Measurements from ENCODE around the gene CFAP73.

The CFAP73 gene

GRCh38 chr12:113167868-113168267 lies 18.3 kb downstream of the CFAP73 start:
- DNase-seq, result no peak

GRCh38 chr12:113169697-113170096 lies 20.2 kb downstream of the CFAP73 start:
- no peak for DNase-seq

GRCh38 chr12:113170457-113170856 lies 20.9 kb downstream of the CFAP73 start:
- no peak for DNase-seq

GRCh38 chr12:113170926-113171325 lies 21.4 kb downstream of the CFAP73 start:
- no peak for DNase-seq

- DNase-seq, result no peak
Measured at GRCh38 chr12:113171543-113171942, 22.0 kb downstream of the CFAP73 start.

- DNase-seq, result no peak
Measured at GRCh38 chr12:113172185-113172584, 22.7 kb downstream of the CFAP73 start.

- no peak for DNase-seq
Measured at GRCh38 chr12:113173081-113173698, 23.7 kb downstream of the CFAP73 start.

- DNase-seq, result peak; percentile 71 to 79
Measured at GRCh38 chr12:113174461-113175384, 25.2 kb downstream of the CFAP73 start.

- DNase-seq, result no peak
Measured at GRCh38 chr12:113179023-113179422, 29.5 kb downstream of the CFAP73 start.

GRCh38 chr12:113180333-113180732 lies 30.8 kb downstream of the CFAP73 start:
- DNase-seq, result no peak

- no peak for DNase-seq
Measured at GRCh38 chr12:113181975-113182374, 32.5 kb downstream of the CFAP73 start.

- DNase-seq, result no peak
Measured at GRCh38 chr12:113183030-113183589, 33.6 kb downstream of the CFAP73 start.

GRCh38 chr12:113184098-113184899 lies 34.8 kb downstream of the CFAP73 start:
- DNase-seq, result no peak

- peak; percentile 88 to 90 for DNase-seq
Measured at GRCh38 chr12:113184900-113185179, 35.3 kb downstream of the CFAP73 start.

GRCh38 chr12:113185180-113186032 lies 35.9 kb downstream of the CFAP73 start, which contains the start of the genes DDX54 and RITA1:
TSS of gene DDX54 (minus strand) at chr12:113185478. CDS start at chr12:113185451, 27 bp downstream.
TSS of gene RITA1 (plus strand) at chr12:113185721. CDS start at chr12:113186747, 1,026 bp downstream.
- DNase-seq, result peak; percentile 70 to 84

- peak in 1 of 2 donors; percentile 22 for DNase-seq
Measured at GRCh38 chr12:113186033-113186365, 36.5 kb downstream of the CFAP73 start.

GRCh38 chr12:113186666-113187325 lies 37.3 kb downstream of the CFAP73 start:
- DNase-seq, result no peak

- no peak for DNase-seq
Measured at GRCh38 chr12:113189361-113189760, 39.8 kb downstream of the CFAP73 start.

- DNase-seq, result no peak
Measured at GRCh38 chr12:113190761-113191160, 41.2 kb downstream of the CFAP73 start.

- DNase-seq, result no peak
Measured at GRCh38 chr12:113191227-113191626, 41.7 kb downstream of the CFAP73 start.

GRCh38 chr12:113194971-113195391 lies 45.5 kb downstream of the CFAP73 start:
- no peak for DNase-seq

- DNase-seq, result no peak
Measured at GRCh38 chr12:113195598-113195997, 46.1 kb downstream of the CFAP73 start.
